Erythroblast (primary cell): ENCODE results near the gene POFUT2.

ENCODE experiments used
- DNase-seq, 2 experiments: peaks; one replicate each; lab custom pipeline; 2025; lab: John Stamatoyannopoulos, UW
- GATA1 ChIP-seq: IDR thresholded peaks from 2 replicates; pipeline ENCODE4 v1.6.1; 2011; ENCODE audit warnings: low read depth, mild to moderate bottlenecking, control low read depth, low read length, moderate library complexity
- POLR2A ChIP-seq: IDR thresholded peaks from 2 replicates; pipeline ENCODE4 v1.6.1; 2011; ENCODE audit warnings: mild to moderate bottlenecking, low read length

POFUT2 gene

DNA sequence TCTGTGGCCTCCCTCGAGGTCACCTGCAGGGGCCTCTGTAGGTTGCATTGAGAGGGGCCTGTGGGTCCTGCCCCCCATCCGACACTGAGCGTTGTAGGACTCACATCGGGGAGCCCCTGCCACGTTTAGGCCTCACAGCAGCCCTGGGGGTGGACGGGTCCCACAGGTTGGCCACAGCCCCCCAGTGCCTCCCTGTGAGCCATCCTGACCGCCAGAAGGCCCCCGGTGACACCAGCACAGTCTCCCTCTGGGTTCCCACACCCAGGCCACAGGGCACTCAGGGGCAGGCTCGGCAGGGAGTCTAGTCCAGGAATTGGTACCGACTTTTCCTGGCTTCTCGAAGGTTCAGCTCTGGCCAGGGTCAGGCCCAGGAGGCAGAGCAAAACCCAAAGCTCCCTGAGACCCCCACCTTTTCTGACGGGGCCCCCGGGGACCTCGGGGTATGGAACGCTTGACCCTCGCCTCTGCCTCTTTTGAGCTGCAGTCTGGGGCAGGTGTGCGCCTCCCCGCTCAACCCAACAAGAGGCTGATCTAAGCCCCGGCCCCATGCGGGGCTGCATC is 13.9 kb upstream of the POFUT2 start:
- no peak for DNase-seq
- TF ChIP-seq POLR2A: no peak
- no peak for TF ChIP-seq GATA1

DNA sequence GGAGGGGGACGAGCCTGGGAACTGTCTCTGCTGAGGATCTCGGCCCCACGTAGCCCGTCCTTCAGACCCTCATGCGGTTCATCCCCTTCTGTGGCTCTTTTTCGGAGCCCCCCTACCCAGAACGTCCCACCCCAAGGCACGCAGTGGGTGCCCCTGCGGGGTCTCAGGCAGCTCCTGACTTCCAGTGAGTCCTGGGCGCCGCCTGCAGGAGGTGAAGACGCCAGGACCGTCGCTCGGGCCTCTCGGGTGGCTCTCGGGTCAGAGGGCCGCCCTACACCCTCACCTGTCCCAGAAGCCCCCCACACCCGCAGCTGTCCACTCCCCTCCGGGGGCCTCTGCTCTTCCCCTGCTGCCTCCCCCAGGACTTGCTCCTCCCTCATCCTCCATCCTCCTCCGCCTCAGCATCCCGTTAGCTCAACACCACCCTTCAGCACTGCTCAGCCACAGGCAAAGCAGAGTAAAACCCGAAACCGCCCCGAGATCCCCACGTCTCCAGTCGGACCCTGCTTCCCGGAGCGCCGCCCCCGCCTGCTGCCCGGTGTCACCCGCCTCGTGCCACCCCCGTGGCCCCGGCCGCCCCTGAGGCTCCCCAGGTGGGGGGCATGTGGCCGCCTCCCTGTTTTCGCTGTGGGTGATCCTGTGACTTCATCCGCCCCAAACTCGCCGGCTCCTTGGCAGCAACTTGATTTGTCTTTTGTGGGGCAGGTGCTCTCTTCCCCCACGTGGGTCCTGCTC is 13.3 kb upstream of the POFUT2 start:
- no peak for DNase-seq
- TF ChIP-seq GATA1 (no peak), POLR2A (no peak)

DNA sequence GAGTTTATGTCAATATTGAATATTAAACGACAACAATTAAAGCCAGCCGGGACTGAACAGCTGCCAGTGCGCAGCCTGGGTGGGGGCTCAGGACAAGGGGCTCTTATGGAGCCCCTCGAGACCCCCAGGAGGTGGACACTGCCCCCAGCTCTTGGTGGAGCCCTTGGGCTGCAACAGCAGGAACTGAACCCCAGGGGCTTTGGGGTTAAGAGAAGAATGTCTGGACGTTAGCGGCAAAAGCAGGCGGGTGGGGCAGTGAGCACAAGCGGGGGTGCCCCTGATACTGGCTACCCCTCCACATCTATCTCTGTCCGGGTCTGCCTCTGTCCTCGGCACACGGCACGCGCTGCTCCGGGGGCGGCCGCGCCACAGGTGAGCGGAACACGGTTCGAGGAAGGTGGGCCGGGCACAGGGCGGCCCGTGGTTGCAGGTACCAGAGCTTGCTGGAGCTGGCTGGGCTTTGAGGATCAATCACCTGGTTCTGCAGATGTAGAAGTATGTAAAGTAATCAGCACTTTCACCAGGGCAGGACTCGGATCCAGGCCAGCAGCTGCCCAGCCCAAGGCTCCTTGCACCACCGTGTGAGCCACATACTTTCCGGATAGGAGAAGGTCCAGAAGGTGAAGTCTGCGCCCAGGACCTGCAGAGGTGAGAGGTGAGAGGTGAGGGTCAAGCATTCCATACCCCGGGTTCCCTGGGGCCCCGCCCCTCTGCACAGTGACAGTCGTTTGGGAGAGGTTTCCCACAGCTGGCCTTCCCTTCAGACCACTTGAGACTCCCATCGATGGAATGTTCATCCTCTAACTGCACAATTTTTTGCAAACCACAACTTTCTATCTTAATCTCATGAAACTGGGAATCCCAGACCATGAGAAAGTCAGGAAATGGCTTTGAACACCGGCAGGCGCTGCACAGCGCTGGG is 12.4 kb upstream of the POFUT2 start:
- no peak for DNase-seq
- TF ChIP-seq POLR2A: no peak
- no peak for TF ChIP-seq GATA1

DNA sequence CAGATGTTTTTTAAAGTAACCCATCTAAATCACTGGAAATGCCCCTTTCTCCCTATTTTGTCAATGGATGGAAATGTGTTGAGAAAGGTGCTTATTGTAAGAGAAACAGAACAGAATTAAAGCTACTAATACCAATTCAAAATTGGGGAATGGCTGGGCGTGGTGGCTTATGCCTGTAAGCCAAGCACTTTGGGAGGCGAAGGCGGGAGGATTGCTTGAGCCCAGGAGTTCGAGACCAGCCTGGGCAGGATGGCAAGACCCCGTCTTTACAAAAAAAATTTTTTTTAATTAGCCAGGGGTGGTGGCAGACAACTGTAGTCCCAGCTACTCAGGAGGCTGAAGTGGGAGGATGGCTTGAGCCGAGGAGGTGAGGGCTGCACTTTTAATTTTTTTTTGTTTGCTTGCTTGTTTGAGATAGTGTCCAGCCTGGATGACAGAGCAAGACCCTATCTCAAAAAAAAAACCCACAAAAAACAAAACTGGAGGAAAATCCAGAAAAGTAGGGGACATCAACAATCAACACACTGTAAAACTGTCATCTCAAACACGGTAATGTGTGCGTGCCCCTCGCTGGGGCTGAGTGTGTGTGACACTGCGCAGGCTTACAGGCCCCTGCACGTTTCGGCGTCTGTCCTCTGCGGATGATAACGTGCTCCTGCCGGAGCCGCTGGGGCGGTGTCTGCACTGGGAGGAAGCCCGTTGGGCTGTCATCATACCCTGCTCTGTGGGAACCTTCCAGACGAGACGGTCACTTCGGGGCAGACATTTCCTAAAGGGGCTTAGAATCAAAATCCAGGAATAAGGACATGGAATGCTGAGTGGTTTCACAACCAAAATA is 11.6 kb upstream of the POFUT2 start:
- DNase-seq: no peak
- TF ChIP-seq GATA1 (no peak), POLR2A (no peak)

- TF ChIP-seq GATA1: no peak
- no peak for TF ChIP-seq POLR2A
- no peak for DNase-seq
Observed at GRCh38 chr21:45297869-45298268, 10.2 kb upstream of the POFUT2 start.

- TF ChIP-seq GATA1 (no peak), POLR2A (no peak)
- no peak for DNase-seq
Observed at GRCh38 chr21:45297329-45297728, 9.6 kb upstream of the POFUT2 start.

DNA sequence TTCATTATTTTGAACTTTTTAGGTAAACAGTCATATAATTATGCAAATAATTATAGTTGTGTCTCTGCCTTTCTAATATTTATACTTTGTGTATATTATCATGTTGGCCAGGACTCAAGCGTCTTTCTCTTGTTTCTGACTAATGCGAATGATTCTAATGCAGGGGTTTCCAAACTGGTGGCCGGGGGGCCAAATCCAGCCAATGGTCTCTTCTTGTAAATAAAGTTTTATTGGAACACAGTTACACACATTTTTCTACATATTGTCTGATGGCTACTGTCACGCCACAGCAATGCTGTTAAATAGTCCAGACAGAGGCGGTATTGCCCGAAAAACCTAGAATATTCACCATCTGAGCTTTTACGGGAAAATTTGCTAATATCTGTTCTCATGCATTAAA is 8.9 kb upstream of the POFUT2 start:
- no peak for TF ChIP-seq POLR2A
- TF ChIP-seq GATA1: no peak
- DNase-seq: no peak

GRCh38 chr21:45295576-45296365 is 8.1 kb upstream of the POFUT2 start:
- no peak for DNase-seq
- TF ChIP-seq POLR2A: no peak
- TF ChIP-seq GATA1: no peak

DNA sequence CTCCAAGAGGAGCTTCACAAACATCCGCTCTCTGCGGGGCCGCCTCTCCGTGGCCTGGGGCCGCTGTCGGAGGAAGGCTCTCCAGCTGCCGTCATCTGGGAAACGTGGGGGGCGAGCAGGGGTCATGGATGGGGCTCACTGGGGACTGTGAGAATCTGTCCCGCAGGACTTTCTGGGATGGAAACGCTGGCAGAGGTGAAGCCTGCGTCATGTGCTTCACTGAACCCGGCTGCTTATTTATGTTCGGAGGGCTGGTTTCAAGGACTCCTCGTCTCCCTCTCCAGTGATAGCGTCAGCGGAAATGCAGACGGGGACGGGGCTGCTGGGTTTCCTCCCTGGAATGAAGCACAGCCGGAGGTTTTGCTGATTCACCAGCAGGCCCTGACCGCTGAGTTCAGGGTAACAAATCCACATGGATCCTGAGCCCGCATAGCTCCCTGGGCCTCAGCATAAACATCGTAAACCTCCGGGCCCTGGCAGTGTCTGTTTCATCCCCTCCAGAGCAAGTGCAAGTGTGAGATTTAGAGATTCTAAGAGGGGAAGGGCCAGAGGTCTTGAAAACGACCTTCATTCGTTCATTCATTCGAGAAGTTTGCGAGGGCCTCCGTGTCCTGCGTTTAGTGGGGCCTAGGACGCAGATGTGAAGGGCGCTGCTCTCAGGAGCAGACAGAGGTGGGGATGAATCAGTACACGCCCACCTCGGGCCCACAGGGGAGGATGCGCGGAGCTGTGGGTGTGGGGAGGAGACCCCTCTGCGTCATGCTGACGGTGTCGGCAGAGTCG is 7.0 kb upstream of the POFUT2 start:
- TF ChIP-seq GATA1 (no peak), POLR2A (no peak)

DNA sequence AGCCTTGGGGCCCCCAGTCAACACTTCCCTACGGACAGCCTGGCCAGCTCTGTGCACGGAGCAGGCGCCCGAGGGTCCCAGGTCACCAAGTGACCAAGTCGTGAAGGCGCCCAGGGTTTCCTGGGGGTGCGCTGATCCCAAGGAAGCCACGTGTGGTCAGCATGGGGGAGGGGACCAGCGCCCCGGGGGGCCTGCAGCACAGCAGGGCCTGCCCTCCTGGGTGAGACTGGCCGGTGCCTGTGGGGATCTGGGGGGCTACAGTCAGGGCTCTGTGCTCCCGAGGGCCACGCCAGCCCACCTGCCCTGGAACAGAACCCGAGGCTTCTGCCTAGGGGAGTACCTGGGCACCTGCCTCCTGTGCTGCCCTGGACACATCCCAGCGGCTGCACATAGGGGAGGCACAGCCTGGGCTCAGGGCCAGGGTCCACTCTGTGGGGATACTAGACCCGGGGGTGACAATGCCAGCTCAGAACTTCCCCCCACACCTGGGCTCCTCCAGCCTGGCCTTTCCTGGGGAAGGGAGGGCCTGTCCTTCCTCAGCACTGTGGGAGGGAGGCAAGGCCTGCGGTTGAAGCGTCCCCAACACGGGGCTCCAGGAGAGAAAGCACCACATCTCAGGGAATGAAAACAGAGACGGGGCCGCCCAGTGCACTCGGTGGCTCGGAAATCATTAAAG is 6.2 kb upstream of the POFUT2 start:
- DNase-seq: no peak
- TF ChIP-seq POLR2A (no peak), GATA1 (no peak)

More for the DNA sequence above, 7.0 kb upstream of the POFUT2 start:
- DNase-seq: no peak

GRCh38 chr21:45293220-45293725 is 5.6 kb upstream of the POFUT2 start:
- no peak for DNase-seq
- TF ChIP-seq GATA1 (no peak), POLR2A (peak; percentile 10)
